A549 (cell line): Measurements from ENCODE around the gene ATP8A2.

Experiments
- HDAC2 ChIP-seq: fragments of 200-600 bp; sonication (generic); IDR thresholded peaks from 2 replicates; pipeline ENCODE4 v1.6.1; 2016
- SREBF2 ChIP-seq: fragments of 450-650 bp; IDR thresholded peaks from 2 replicates; pipeline ENCODE4 v1.6.1; 2014; ENCODE audit warnings: mild to moderate bottlenecking, moderate library complexity
- TF ChIP-seq, protein P1 (sequence below): fragments of >200 bp; sonication (Bioruptor Twin); formaldehyde crosslinking; IDR thresholded peaks from 3 replicates; pipeline ENCODE4 v1.5.1; 2016
- TF ChIP-seq, protein P2 (sequence below): fragments of >200 bp; sonication (Bioruptor Twin); formaldehyde crosslinking; IDR thresholded peaks from 3 replicates; pipeline ENCODE4 v1.6.1; 2016

DNA sequence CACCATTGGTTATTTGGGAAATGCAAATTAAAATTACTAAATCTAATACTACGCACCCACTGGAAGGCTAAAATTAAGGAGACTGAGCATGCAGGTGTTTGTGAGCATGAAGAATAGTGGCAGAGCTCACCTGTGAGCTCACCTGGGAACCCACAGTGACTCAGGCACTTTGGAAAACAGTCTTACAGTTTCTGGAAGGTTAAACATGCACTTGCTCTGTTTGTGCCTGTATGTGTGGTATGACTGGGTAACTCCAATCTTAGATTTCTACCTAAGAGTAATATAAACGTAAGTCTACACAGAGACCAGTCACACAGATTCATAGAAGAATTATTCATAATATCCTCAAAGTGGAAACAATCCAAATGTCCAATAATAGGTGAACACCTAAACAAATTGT, 318.8 kb downstream of the ATP8A2 start:
- TF ChIP-seq, protein P1, sequence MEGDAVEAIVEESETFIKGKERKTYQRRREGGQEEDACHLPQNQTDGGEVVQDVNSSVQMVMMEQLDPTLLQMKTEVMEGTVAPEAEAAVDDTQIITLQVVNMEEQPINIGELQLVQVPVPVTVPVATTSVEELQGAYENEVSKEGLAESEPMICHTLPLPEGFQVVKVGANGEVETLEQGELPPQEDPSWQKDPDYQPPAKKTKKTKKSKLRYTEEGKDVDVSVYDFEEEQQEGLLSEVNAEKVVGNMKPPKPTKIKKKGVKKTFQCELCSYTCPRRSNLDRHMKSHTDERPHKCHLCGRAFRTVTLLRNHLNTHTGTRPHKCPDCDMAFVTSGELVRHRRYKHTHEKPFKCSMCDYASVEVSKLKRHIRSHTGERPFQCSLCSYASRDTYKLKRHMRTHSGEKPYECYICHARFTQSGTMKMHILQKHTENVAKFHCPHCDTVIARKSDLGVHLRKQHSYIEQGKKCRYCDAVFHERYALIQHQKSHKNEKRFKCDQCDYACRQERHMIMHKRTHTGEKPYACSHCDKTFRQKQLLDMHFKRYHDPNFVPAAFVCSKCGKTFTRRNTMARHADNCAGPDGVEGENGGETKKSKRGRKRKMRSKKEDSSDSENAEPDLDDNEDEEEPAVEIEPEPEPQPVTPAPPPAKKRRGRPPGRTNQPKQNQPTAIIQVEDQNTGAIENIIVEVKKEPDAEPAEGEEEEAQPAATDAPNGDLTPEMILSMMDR: no peak
- no peak for TF ChIP-seq SREBF2
- no peak for TF ChIP-seq HDAC2
- TF ChIP-seq, protein P2, sequence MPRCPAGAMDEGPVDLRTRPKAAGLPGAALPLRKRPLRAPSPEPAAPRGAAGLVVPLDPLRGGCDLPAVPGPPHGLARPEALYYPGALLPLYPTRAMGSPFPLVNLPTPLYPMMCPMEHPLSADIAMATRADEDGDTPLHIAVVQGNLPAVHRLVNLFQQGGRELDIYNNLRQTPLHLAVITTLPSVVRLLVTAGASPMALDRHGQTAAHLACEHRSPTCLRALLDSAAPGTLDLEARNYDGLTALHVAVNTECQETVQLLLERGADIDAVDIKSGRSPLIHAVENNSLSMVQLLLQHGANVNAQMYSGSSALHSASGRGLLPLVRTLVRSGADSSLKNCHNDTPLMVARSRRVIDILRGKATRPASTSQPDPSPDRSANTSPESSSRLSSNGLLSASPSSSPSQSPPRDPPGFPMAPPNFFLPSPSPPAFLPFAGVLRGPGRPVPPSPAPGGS: no peak
